K562 (cell line): Measurements from ENCODE around the gene ATF6B. TPM values are rescaled to one million over a fixed set of nuclear protein-coding genes. Genes with fewer than 3 reads are reported as not detected.

ENCODE experiments used
- ARNT ChIP-seq, 2 experiments: fragments of 450-650 bp; IDR thresholded peaks; 2 replicates each; pipeline ENCODE4 v1.6.1; 2016; ENCODE audit warnings: mild to moderate bottlenecking in 1 of 2
- ATF6 ChIP-seq: sonication (generic); formaldehyde crosslinking; IDR thresholded peaks from 2 replicates; pipeline ENCODE4 v1.4.0; 2020; ENCODE audit warnings: mild to moderate bottlenecking, missing genetic modification reagents
- CBX5 ChIP-seq: IDR thresholded peaks from 2 replicates; pipeline ENCODE4 v1.6.1; 2014; ENCODE audit warnings: low read depth, borderline replicate concordance
- CCNT2 ChIP-seq: IDR thresholded peaks from 2 replicates; pipeline ENCODE4 v1.6.1; 2011; ENCODE audit warnings: borderline replicate concordance, low read depth, mild to moderate bottlenecking, moderate library complexity, mixed read lengths, low read length; ENCODE audit not compliant: insufficient read length; ENCODE audit errors: extremely low read depth
- CHD1 ChIP-seq: fragments of 200-600 bp; sonication (generic); IDR thresholded peaks from one replicate; pipeline ENCODE4 v1.6.1; 2012; ENCODE audit warnings: mild to moderate bottlenecking, moderate library complexity, low read length, inconsistent platforms
- CTBP1 ChIP-seq: fragments of 450-650 bp; IDR thresholded peaks from 2 replicates; pipeline ENCODE4 v1.6.1; 2016; ENCODE audit warnings: borderline replicate concordance
- DPF2 ChIP-seq: fragments of 450-650 bp; IDR thresholded peaks from 2 replicates; pipeline ENCODE4 v1.6.1; 2016
- ETV1 ChIP-seq: fragments of 450-650 bp; conservative IDR thresholded peaks from 2 replicates; pipeline ENCODE4 v1.6.1; 2016; ENCODE audit warnings: missing genetic modification characterization, control low read depth, low read depth, missing compliant biosample characterization
- ETV6 ChIP-seq, 3 experiments: fragments of 150-350 bp in 1 of 3; sonication (generic) in 1 of 3; formaldehyde crosslinking in 1 of 3; IDR thresholded peaks; 2 replicates each; pipeline versions ENCODE4 v1.6.1 to v1.8.0; 2014 to 2022; ENCODE audit warnings: borderline replicate concordance in 2 of 3, low read depth in 2 of 3, antibody characterized with exemption in 1 of 3, low read length in 1 of 3, mild to moderate bottlenecking in 1 of 3, missing genetic modification reagents in 1 of 3
- HDAC1 ChIP-seq, 2 experiments: fragments of 450-650 bp; IDR thresholded peaks; 2 replicates each; pipeline ENCODE4 v1.6.1; 2016 to 2017; ENCODE audit warnings: inconsistent platforms in 1 of 2, mild to moderate bottlenecking in 1 of 2, moderate library complexity in 1 of 2
- JUNB ChIP-seq: fragments of 450-650 bp; formaldehyde crosslinking; conservative IDR thresholded peaks from 2 replicates; pipeline ENCODE4 v1.4.0; 2020; ENCODE audit warnings: mild to moderate bottlenecking
- LEF1 ChIP-seq: fragments of 450-650 bp; IDR thresholded peaks from 2 replicates; pipeline ENCODE4 v1.6.1; 2016; ENCODE audit warnings: mild to moderate bottlenecking
- RBM25 ChIP-seq: fragments of 200-400 bp; formaldehyde crosslinking; IDR thresholded peaks from 2 replicates; pipeline ENCODE4 v1.6.1; 2018; ENCODE audit warnings: low read length, low read depth, moderate library complexity; ENCODE audit not compliant: severe bottlenecking
- SAFB2 ChIP-seq: fragments of 200-400 bp; formaldehyde crosslinking; IDR thresholded peaks from 2 replicates; pipeline ENCODE4 v1.6.1; 2018; ENCODE audit warnings: borderline replicate concordance, low read length, low read depth, moderate library complexity; ENCODE audit not compliant: severe bottlenecking
- TAL1 ChIP-seq: fragments of 450-650 bp; IDR thresholded peaks from 2 replicates; pipeline ENCODE4 v1.6.1; 2016; ENCODE audit warnings: mild to moderate bottlenecking
- THRA ChIP-seq: fragments of 450-650 bp; IDR thresholded peaks from 2 replicates; pipeline ENCODE4 v1.6.1; 2017; ENCODE audit warnings: mild to moderate bottlenecking, moderate library complexity
- XRCC5 ChIP-seq: fragments of 200-400 bp; formaldehyde crosslinking; IDR thresholded peaks from 2 replicates; pipeline ENCODE4 v1.6.1; 2017; ENCODE audit warnings: low read depth, mild to moderate bottlenecking, low read length
- ZBTB17 ChIP-seq: fragments of 450-650 bp; formaldehyde crosslinking; IDR thresholded peaks from 2 replicates; pipeline ENCODE4 v1.4.0; 2020; ENCODE audit warnings: mild to moderate bottlenecking
- ZBTB49 ChIP-seq: sonication (generic); formaldehyde crosslinking; IDR thresholded peaks from 2 replicates; pipeline ENCODE4 v1.8.0; 2022; ENCODE audit warnings: missing genetic modification reagents, mild to moderate bottlenecking, borderline replicate concordance
- ZNF217 ChIP-seq: sonication (generic); formaldehyde crosslinking; IDR thresholded peaks from 2 replicates; pipeline ENCODE4 v1.8.0; 2022; ENCODE audit warnings: mild to moderate bottlenecking, missing genetic modification reagents
- ZNF431 ChIP-seq: sonication (generic); formaldehyde crosslinking; IDR thresholded peaks from 2 replicates; pipeline ENCODE4 v1.8.0; 2022; ENCODE audit warnings: mild to moderate bottlenecking, missing genetic modification reagents
- ZNF696 ChIP-seq: fragments of 250-450 bp; sonication (Bioruptor Pico); conservative IDR thresholded peaks from 2 replicates; pipeline ENCODE4 v1.4.0; 2020; ENCODE audit warnings: mild to moderate bottlenecking, moderate library complexity
- ZNF778 ChIP-seq: fragments of 450-650 bp; formaldehyde crosslinking; IDR thresholded peaks from 2 replicates; pipeline ENCODE4 v1.4.0; 2020; ENCODE audit warnings: mild to moderate bottlenecking, moderate library complexity
- ZNF780A ChIP-seq: fragments of 250-450 bp; sonication (Bioruptor Pico); IDR thresholded peaks from 2 replicates; pipeline ENCODE4 v1.5.0; 2021; ENCODE audit warnings: mild to moderate bottlenecking
- polyA plus RNA-seq, 8 experiments: library from polyadenylated mRNA; depleted of rRNA in 4 of 8; stranded (reverse) in 5 of 8; unstranded in 3 of 8; fragments of >200 nt; fragmentation: Nextera tagmentation in 2 of 8; fragmentation: Illumina TruSeq in 1 of 8; extraction: Ambion mirVana in 2 of 8; extraction: Trizol in 1 of 8; gene quantifications; 2 replicates each; pipeline versions ENCODE4 v1.2.1 to v1.2.3, GENCODE V29; 2011 to 2014; ENCODE audit warnings: inconsistent platforms in 1 of 8, missing spikeins in 1 of 8
- total RNA-seq, 7 experiments: library from RNA; depleted of rRNA in 6 of 7; stranded (reverse); fragments of >200 nt in 6 of 7; fragmentation: Illumina TruSeq in 2 of 7; extraction: Trizol in 2 of 7; gene quantifications; 2 replicates each; pipeline versions ENCODE4 v1.2.1 to v1.2.3, GENCODE V29; 2011 to 2021; ENCODE audit warnings: low replicate concordance in 1 of 7

ATF6B gene
- total and polyA plus RNA-seq, 9 of the 15 experiments (the other 6 are each of a cell fraction or from before 2014, with no cell fraction given) = 20.7 to 131 (median 31.7) TPM

GRCh38 chr6:32152769-32153563 lies 24.9 kb upstream of the ATF6B start (continued):
- no peak for TF ChIP-seq ZBTB49
- TF ChIP-seq CTBP1 = no peak
- TF ChIP-seq CHD1 = no peak
- no peak for TF ChIP-seq XRCC5
- no peak for TF ChIP-seq RBM25
- TF ChIP-seq ZBTB17 (CRISPR knock-in tag) = no peak
- no peak for TF ChIP-seq SAFB2
- no peak for TF ChIP-seq ZNF780A
- TF ChIP-seq ARNT (IDR thresholded peaks at IDR 0.05) = no peak
- no peak for TF ChIP-seq JUNB (CRISPR knock-in tag)
- TF ChIP-seq ETV1 (tag) = no peak
- TF ChIP-seq ATF6 (CRISPR knock-in tag) = no peak
- no peak for TF ChIP-seq ZNF217 (CRISPR knock-in tag)
- no peak for TF ChIP-seq CBX5
- TF ChIP-seq TAL1 = no peak; the same call in 1 of the 2 replicates
- peak; percentile 66 for TF ChIP-seq DPF2
- TF ChIP-seq ZNF696 (CRISPR knock-in tag) = no peak
- TF ChIP-seq THRA = no peak
- TF ChIP-seq ZNF778 (CRISPR knock-in tag) = no peak
- no peak for TF ChIP-seq HDAC1 (IDR thresholded peaks at IDR 0.05)
- TF ChIP-seq CCNT2 = no peak
- no peak; a peak in 1 of 4 replicates for TF ChIP-seq ETV6 (IDR thresholded peaks at IDR 0.05; ENCODE audit: borderline replicate concordance in 1 of 2, low read depth in 2 of 2, low read length in 1 of 2)
- TF ChIP-seq ETV6 (CRISPR knock-in tag; IDR thresholded peaks at IDR 0.05; ENCODE audit: borderline replicate concordance) = no peak
- no peak for TF ChIP-seq ZNF431 (CRISPR knock-in tag)
- peak; percentile 24; the same call in 1 of the 2 replicates for TF ChIP-seq LEF1
